ENCODE data around the gene EFCAB10.

The EFCAB10 gene

GRCh38 chr7:105578496-105578895, 2.8 kb downstream of the EFCAB10 start:
- TF ChIP-seq PATZ1 (CRISPR knock-in tag; IDR thresholded peaks at IDR 0.05; ENCODE audit: borderline replicate concordance) = no peak
- no peak for TF ChIP-seq ARNTL (CRISPR knock-in tag; IDR thresholded peaks at IDR 0.05; ENCODE audit: borderline replicate concordance, low read depth)
- TF ChIP-seq CSDC2 (CRISPR knock-in tag; IDR thresholded peaks at IDR 0.05) = no peak
- no peak for TF ChIP-seq ZFP30 (CRISPR knock-in tag; IDR thresholded peaks at IDR 0.05)
- no peak for TF ChIP-seq TCF4 (CRISPR knock-in tag; IDR thresholded peaks at IDR 0.05; ENCODE audit: borderline replicate concordance)
- no peak for TF ChIP-seq TOX (CRISPR knock-in tag; IDR thresholded peaks at IDR 0.05; ENCODE audit: borderline replicate concordance)
- TF ChIP-seq BACH2 (CRISPR knock-in tag; IDR thresholded peaks at IDR 0.05; ENCODE audit: borderline replicate concordance) = no peak
- TF ChIP-seq ZC3H10 (CRISPR knock-in tag; IDR thresholded peaks at IDR 0.05) = no peak
- no peak for TF ChIP-seq ZFP3 (CRISPR knock-in tag; IDR thresholded peaks at IDR 0.05)
- TF ChIP-seq ESRRG (CRISPR knock-in tag; IDR thresholded peaks at IDR 0.05) = no peak
- no peak for TF ChIP-seq ISL1 (CRISPR knock-in tag; IDR thresholded peaks at IDR 0.05)
- TF ChIP-seq SNAI2 (CRISPR knock-in tag; IDR thresholded peaks at IDR 0.05) = no peak
- no peak for TF ChIP-seq ZNF8 (CRISPR knock-in tag; IDR thresholded peaks at IDR 0.05)
- no peak for TF ChIP-seq OSR1 (CRISPR knock-in tag; IDR thresholded peaks at IDR 0.05)
- TF ChIP-seq GLIS3 (CRISPR knock-in tag; IDR thresholded peaks at IDR 0.05) = no peak
- TF ChIP-seq POU6F1 (CRISPR knock-in tag; IDR thresholded peaks at IDR 0.05; ENCODE audit: borderline replicate concordance, low read depth) = no peak
- no peak for TF ChIP-seq CREB5 (CRISPR knock-in tag; IDR thresholded peaks at IDR 0.05; ENCODE audit: low read depth)
- no peak for TF ChIP-seq TSHZ2 (CRISPR knock-in tag; IDR thresholded peaks at IDR 0.05)
- ATAC-seq = no peak

- TF ChIP-seq GLIS3 (CRISPR knock-in tag; IDR thresholded peaks at IDR 0.05) = no peak
- TF ChIP-seq ARNTL (CRISPR knock-in tag; IDR thresholded peaks at IDR 0.05; ENCODE audit: borderline replicate concordance, low read depth) = no peak
- TF ChIP-seq ZNF70 (CRISPR knock-in tag; IDR thresholded peaks at IDR 0.05) = no peak
- no peak for TF ChIP-seq OSR1 (CRISPR knock-in tag; IDR thresholded peaks at IDR 0.05)
- TF ChIP-seq ZFP30 (CRISPR knock-in tag; IDR thresholded peaks at IDR 0.05) = no peak
- TF ChIP-seq ZC3H10 (CRISPR knock-in tag; IDR thresholded peaks at IDR 0.05) = no peak
- no peak for TF ChIP-seq BACH2 (CRISPR knock-in tag; IDR thresholded peaks at IDR 0.05; ENCODE audit: borderline replicate concordance)
- TF ChIP-seq ZNF565 (CRISPR knock-in tag; conservative IDR thresholded peaks at IDR 0.05; ENCODE audit: low read depth) = no peak
- TF ChIP-seq SNAI2 (CRISPR knock-in tag; IDR thresholded peaks at IDR 0.05) = no peak
- no peak for TF ChIP-seq CREB5 (CRISPR knock-in tag; IDR thresholded peaks at IDR 0.05; ENCODE audit: low read depth)
- no peak for TF ChIP-seq RARB (CRISPR knock-in tag; IDR thresholded peaks at IDR 0.05)
- no peak for ATAC-seq
Observed at GRCh38 chr7:105577251-105577650, 4.0 kb downstream of the EFCAB10 start.

- no peak for ATAC-seq
- no peak for TF ChIP-seq BACH2 (CRISPR knock-in tag; IDR thresholded peaks at IDR 0.05; ENCODE audit: borderline replicate concordance)
- no peak for TF ChIP-seq ZFP30 (CRISPR knock-in tag; IDR thresholded peaks at IDR 0.05)
- no peak for TF ChIP-seq ZNF8 (CRISPR knock-in tag; IDR thresholded peaks at IDR 0.05)
- no peak for TF ChIP-seq CREB5 (CRISPR knock-in tag; IDR thresholded peaks at IDR 0.05; ENCODE audit: low read depth)
- TF ChIP-seq ESRRG (CRISPR knock-in tag; IDR thresholded peaks at IDR 0.05) = no peak
- TF ChIP-seq CSRNP3 (CRISPR knock-in tag; IDR thresholded peaks at IDR 0.05) = no peak
- TF ChIP-seq PPARA (CRISPR knock-in tag; IDR thresholded peaks at IDR 0.05; ENCODE audit: borderline replicate concordance) = no peak
- TF ChIP-seq GLIS3 (CRISPR knock-in tag; IDR thresholded peaks at IDR 0.05) = no peak
- no peak for TF ChIP-seq PATZ1 (CRISPR knock-in tag; IDR thresholded peaks at IDR 0.05; ENCODE audit: borderline replicate concordance)
- TF ChIP-seq RARB (CRISPR knock-in tag; IDR thresholded peaks at IDR 0.05) = no peak
- no peak for TF ChIP-seq ZNF565 (CRISPR knock-in tag; conservative IDR thresholded peaks at IDR 0.05; ENCODE audit: low read depth)
- TF ChIP-seq OSR1 (CRISPR knock-in tag; IDR thresholded peaks at IDR 0.05) = no peak
- no peak for TF ChIP-seq ISL1 (CRISPR knock-in tag; IDR thresholded peaks at IDR 0.05)
- TF ChIP-seq TOX (CRISPR knock-in tag; IDR thresholded peaks at IDR 0.05; ENCODE audit: borderline replicate concordance) = no peak
- TF ChIP-seq SNAI2 (CRISPR knock-in tag; IDR thresholded peaks at IDR 0.05) = no peak
Observed at GRCh38 chr7:105571891-105572290, 9.4 kb downstream of the EFCAB10 start.
